Cardiac fibroblast (primary cell): ENCODE data around the gene TUBA4B.

Source experiments
- DNase-seq, 2 donors: peaks; one replicate each; pipeline versions ENCODE4 v3.0.0 to v3.0.0-alpha.2; 2010; ENCODE audit warnings: low read depth in 2 of 2
- H3K4me3 ChIP-seq, 2 donors: replicated peaks in 1 of 2; 1 replicate in 1 of 2; 2 replicates in 1 of 2; pipeline ENCODE4 v1.5.1; 2011; ENCODE audit warnings: low read depth in 2 of 2, low read length in 2 of 2, mild to moderate bottlenecking in 2 of 2, moderate library complexity in 1 of 2
- CTCF ChIP-seq: IDR thresholded peaks from one replicate; pipeline ENCODE4 v1.5.1; 2011; ENCODE audit warnings: low read depth, mild to moderate bottlenecking, low read length, inconsistent platforms

Gene TUBA4B

GRCh38 chr2:219287580-219288265, 34.7 kb downstream of the TUBA4B start:
- TF ChIP-seq CTCF: no peak

GRCh38 chr2:219289195-219289536, 36.1 kb downstream of the TUBA4B start:
- DNase-seq: no peak
- no peak for TF ChIP-seq CTCF
- H3K4me3 ChIP-seq: no peak overlapping the region

More at GRCh38 chr2:219287580-219288265, 34.7 kb downstream of the TUBA4B start:
- no peak overlapping the region for H3K4me3 ChIP-seq
- DNase-seq: no peak

- DNase-seq: peak; percentile 91 to 98
- H3K4me3 ChIP-seq: no peak overlapping the region
- no peak for TF ChIP-seq CTCF
Observed at GRCh38 chr2:219289537-219290361, 36.7 kb downstream of the TUBA4B start.

- no peak overlapping the region for H3K4me3 ChIP-seq
- no peak for DNase-seq
- no peak for TF ChIP-seq CTCF
Observed at GRCh38 chr2:219290381-219291171, 37.5 kb downstream of the TUBA4B start.

GRCh38 chr2:219291394-219291793, 38.4 kb downstream of the TUBA4B start:
- no peak for DNase-seq
- no peak for TF ChIP-seq CTCF
- H3K4me3 ChIP-seq: no peak overlapping the region

GRCh38 chr2:219291910-219292490, 39.0 kb downstream of the TUBA4B start:
- no peak overlapping the region for H3K4me3 ChIP-seq
- no peak for DNase-seq
- no peak for TF ChIP-seq CTCF
